HG03135 (cell line): ENCODE measurements around the gene SPRTN.
"Not testable (repeated sequence)": the region's sequence is repeated elsewhere in the genome, so short reads cannot be mapped to it uniquely, and the experiment has no call there.

Experiments
- ATAC-seq: cut with Tn5 transposase; IDR thresholded peaks from one replicate; pipeline ENCODE4 v1.9.1; 2021; ENCODE audit warnings: mild to moderate bottlenecking, moderate library complexity; ENCODE audit not compliant: unreplicated experiment

The SPRTN gene

DNA sequence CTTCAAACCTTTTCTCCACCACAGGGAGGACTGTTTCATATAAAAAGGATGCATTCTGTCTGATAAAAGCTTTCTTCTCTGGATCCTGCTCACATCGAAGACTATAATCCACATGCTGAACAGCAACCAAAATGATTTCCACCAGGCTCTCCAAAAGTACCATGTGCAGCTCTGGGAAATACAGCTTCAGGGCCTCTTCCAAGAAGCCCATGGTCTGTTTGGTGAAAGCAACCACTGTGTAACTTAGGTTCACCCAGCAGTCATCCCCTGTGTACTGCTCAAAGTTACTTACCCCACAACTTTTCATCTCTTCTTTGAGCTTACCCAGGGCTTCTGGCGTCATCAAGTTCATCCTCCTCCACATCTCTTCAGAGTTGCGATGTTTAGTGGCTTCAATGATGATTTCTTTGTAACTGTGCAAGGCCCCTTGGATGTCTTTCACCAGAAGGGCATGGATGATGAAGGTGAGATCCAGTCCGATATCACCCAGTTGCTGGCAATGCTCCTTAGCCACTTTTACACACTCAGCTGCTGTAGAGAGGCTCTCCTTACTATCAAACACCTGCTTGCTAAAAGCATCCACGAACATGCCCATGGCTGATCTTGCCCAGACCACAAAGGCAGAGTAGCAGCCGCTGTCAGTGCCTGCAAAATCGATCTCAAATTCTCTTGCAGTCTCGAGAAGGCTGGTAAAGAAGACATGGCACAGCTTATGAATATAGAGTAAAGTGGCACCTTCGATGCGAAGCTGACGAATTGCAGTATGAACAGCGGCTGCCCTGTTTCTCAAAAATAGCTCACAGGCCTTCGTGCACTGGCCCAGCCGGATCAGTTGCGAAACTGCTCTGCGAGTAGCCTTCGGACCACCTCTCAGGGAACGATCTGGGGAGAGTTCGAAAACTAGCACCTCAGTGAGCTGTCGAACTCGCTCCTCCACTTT, 2.2 kb upstream of the SPRTN start:
- ATAC-seq, result no peak

DNA sequence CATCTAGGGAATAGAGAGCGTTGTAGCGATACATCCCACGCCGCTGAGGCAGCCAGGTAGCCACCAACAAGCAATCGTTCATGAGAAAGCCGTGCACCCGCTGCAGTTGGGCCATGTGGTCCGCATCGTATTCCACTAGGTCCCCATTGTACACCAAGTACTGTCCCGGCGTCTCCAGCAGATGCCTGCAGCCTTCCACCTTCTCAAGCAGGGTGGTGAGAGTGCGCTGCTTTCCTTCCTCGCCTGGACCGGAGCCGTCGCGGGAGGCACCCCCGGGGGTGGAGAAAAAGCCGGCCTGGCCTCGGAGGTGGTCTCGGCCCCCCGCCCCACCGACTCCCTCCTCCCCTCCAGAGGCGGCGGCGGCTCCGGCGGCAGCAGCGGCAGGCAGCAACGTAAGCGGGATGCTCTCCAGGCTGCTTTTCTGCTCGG, 1.0 kb upstream of the SPRTN start:
- peak; percentile 13 for ATAC-seq

- ATAC-seq, result peak; percentile 70
Observed at GRCh38 chr1:231337472-231338269, 422 bp upstream of the SPRTN start, which contains the start of gene EXOC8. Gene EXOC8 (minus strand): TSS chr1:231337852. CDS start chr1:231337745, 107 bp downstream.

GRCh38 chr1:231340328-231341013, 2.4 kb downstream of the SPRTN start:
- ATAC-seq, result no peak

- no peak for ATAC-seq
Observed at GRCh38 chr1:231347961-231348360, 9.9 kb downstream of the SPRTN start.

DNA sequence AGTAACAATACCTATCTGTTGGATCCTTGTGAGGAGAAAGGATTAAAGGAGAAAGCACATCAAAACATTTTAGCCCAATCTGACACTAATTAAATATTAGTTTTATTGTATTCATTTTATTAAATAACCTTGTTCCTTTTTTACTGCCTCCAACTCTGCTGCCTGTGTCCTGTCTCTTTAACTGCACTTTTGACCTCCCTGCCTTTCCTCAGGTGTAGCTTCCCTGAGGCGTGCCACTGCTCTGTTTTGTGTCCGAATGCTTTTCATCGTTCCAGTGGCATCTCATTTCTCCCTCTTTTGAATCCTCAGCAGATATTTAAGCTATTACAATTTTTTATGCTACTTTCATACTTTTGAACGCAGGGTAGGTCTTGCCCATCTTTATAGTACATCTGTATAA, 10.3 kb downstream of the SPRTN start:
- no peak for ATAC-seq

DNA sequence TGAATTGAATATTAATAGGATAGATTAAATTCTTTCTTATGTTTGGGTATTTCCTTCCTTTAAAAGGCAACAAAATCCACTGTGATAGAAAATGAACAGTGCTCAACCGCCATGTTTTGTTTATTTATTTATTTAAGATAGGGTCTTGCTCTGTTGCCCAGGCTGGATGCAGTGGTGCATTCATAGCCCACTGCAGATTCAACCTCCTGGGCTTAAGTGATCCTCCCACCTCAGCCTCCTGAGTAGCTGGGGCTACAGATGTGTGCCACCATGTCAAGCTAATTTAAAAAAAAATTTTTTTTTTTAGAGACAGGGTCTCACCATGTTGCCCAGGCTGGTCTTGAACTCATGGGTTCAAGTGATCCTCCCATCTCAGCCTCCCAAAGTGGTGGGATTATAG, 10.8 kb downstream of the SPRTN start:
- not testable (repeated sequence) for ATAC-seq

DNA sequence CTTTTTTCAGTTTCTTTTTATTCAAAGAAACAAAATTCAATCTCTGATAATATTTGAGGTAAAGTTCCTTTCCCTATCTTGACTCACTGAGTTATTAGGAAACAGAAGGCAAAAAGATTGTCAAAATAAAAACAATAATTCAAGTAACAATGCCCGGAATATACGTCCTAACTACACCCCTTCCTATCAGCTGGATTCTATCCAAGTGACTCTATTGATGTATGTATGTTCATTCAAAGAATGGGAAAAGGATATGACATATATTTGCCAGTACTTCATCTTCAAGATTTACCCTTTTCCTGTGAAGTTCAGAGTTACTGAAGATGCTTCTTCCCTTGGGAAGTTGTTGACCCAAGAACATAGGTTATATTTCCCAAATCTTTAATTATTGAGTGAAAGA, 13.7 kb downstream of the SPRTN start:
- no peak for ATAC-seq

DNA sequence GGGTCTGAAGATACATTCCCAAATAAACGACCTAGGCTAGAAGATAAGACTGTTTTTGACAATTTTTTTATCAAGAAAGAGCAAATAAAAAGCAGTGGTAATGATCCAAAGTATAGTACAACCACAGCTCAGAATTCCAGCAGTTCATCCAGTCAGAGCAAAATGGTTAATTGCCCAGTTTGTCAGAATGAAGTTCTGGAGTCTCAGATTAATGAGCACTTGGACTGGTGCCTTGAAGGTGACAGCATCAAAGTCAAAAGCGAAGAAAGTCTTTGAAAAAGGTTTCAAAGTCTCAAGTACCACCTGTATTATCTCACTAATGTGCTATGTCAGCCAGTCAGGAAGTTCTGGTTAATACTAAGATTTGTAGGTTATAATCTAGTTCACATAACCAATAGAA, 15.0 kb downstream of the SPRTN start:
- ATAC-seq, result no peak

GRCh38 chr1:231354330-231355020, 16.4 kb downstream of the SPRTN start:
- no peak for ATAC-seq

DNA sequence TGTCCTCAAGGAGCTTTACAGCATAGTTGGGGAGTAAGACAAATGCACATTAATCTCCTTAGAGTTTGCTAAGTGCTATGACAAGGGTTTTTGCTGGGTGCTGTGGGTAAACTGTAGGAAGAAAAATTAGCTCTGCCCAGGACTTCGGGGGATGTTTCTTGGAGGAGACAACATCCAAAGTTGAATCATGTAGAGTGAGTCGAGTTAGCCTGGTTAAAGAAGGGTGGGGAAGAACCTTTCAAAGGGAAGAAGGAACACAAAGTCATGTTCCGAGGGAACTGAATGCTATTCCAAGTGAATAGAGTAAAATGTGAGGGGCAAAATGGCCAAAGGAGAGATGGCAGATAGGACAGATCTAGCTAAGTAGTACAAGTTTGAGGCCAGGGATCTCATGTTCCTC, 17.1 kb downstream of the SPRTN start:
- no peak for ATAC-seq

- no peak for ATAC-seq
Observed at GRCh38 chr1:231357187-231357772, 19.2 kb downstream of the SPRTN start.

GRCh38 chr1:231357831-231358354, 19.8 kb downstream of the SPRTN start:
- ATAC-seq, result peak; percentile 81

DNA sequence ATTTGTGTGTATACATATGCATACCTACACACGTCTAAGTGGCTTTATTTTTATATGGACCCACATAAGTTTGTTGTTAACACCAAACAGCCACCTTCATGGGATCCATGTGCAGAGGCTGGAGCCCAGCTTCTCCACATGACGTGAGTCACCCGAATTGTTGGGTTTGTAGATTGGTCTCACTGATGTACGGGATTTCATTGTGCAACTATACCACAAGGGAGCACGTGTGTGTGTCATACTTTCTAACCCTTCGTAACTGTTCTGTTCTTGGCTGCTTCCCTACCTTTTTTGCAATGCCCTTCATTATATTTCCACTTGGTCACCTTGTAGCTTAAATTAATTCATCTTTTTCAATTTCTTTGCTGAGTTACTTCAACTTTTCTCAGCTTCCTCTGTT, 21.0 kb downstream of the SPRTN start:
- no peak for ATAC-seq

DNA sequence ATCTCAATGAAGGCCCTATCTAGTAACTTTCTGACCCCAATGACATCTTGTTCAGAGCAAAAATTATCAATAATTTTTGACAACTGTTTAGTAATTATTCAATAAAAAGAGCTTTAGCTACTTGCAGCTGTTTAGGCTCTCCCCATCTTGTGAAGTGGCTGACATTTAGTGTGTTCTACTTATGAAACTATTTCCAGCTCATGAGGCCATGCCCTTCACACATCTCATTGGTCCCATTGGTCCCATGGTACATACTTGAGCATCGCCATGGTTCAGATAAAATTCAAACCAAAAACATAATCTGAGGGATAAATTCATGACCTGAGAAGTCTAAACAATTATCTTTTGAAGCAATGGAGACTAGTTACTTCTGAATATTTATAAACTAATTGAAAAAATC, 24.2 kb downstream of the SPRTN start:
- no peak for ATAC-seq

GRCh38 chr1:231363624-231364023, 25.5 kb downstream of the SPRTN start:
- no peak for ATAC-seq

GRCh38 chr1:231364192-231364591, 26.1 kb downstream of the SPRTN start:
- ATAC-seq, result no peak

- no peak for ATAC-seq
Observed at GRCh38 chr1:231369282-231369681, 31.2 kb downstream of the SPRTN start.

DNA sequence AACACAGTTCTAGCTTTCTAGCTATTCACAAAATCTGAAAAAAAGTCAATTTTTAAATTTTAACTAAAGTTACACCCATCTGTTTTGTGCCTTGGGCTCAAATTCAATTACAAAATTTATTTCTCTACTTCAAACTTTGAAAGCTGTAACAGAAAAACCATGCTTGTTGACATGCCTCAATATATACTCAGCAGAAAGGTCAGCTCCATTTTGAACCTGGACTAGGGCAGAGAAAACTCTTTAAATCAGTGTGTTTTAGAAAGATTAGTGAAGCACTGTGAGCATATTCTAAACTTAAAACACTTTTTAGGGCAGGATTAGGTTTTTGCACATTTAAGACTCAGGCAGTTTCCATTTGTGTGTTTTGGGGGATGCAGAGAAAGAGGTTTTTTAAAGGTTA, 34.4 kb downstream of the SPRTN start:
- ATAC-seq, result no peak

DNA sequence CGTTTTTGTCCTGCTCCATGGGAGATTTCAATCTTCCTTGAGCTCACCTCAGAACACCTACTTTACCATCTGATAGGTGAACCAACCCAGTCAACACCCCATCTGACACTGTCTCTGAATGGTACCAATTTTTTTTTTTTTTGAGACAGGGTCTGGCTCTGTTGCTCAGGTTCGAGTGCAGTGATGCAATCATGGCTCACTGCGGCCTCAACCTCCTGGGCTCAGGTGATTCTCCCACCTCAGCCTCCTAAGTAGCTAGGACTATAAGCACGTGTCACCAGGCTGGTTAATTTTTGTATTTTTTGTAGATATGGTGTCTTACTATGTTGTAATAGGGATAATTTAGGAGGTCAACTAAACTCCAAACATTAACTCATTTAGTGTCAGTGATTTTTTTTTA, 36.3 kb downstream of the SPRTN start:
- no peak for ATAC-seq
